Progenitor cell of endocrine pancreas (in vitro differentiated cells): ENCODE measurements around the gene TLR3. TPM values are rescaled to one million over a fixed set of nuclear protein-coding genes. Genes with fewer than 3 reads are reported as not detected.
A peak's percentile ranks its signal among the peaks of the same experiment; 100 is the strongest.

Experiments
- DNase-seq: peaks from one replicate; pipeline ENCODE4 v3.0.0; 2021; ENCODE audit warnings: low spot score; ENCODE audit not compliant: unreplicated experiment
- H3K27ac Mint-ChIP-seq: 2 replicates; pipeline ENCODE4 v1.8.0; 2021; ENCODE audit warnings: mild to moderate bottlenecking, moderate library complexity, mixed read lengths
- H3K27me3 Mint-ChIP-seq: 2 replicates; pipeline ENCODE4 v1.8.0; 2021; ENCODE audit warnings: mixed read lengths
- H3K36me3 Mint-ChIP-seq: 2 replicates; pipeline ENCODE4 v1.8.0; 2022; ENCODE audit warnings: mixed read lengths; ENCODE audit not compliant: insufficient read depth
- H3K4me1 Mint-ChIP-seq: 2 replicates; pipeline ENCODE4 v1.8.0; 2021; ENCODE audit warnings: low read depth, mixed read lengths
- H3K4me3 Mint-ChIP-seq: 2 replicates; pipeline ENCODE4 v1.8.0; 2021; ENCODE audit warnings: low read depth, mild to moderate bottlenecking, moderate library complexity, mixed read lengths
- H3K9me3 Mint-ChIP-seq: 2 replicates; pipeline ENCODE4 v1.8.0; 2021; ENCODE audit warnings: low read depth, mixed read lengths
- total RNA-seq: library from RNA; stranded (reverse); gene quantifications from 2 replicates; pipeline ENCODE4 v1.2.1, GENCODE V29; 2021
- TF ChIP-seq, protein P1 (sequence below): fragments of 200-600 bp; sonication (generic); IDR thresholded peaks from one replicate; pipeline ENCODE4 v1.5.0; 2021; ENCODE audit warnings: antibody characterized with exemption, mild to moderate bottlenecking; ENCODE audit not compliant: unreplicated experiment

The TLR3 gene
- total RNA-seq, 1 donor from 2014 or later = not detected

- Mint-ChIP-seq H3K27ac (no peak overlapping the region), H3K27me3 (no peaks in the 10 kb centered on the region), H3K4me3 (no peak overlapping the region), H3K4me1 (no peaks in the 10 kb centered on the region), H3K36me3 (peaks cover 2% of the 10 kb centered on the region), H3K9me3 (peaks cover 17% of the 10 kb centered on the region)
- TF ChIP-seq, protein P1, sequence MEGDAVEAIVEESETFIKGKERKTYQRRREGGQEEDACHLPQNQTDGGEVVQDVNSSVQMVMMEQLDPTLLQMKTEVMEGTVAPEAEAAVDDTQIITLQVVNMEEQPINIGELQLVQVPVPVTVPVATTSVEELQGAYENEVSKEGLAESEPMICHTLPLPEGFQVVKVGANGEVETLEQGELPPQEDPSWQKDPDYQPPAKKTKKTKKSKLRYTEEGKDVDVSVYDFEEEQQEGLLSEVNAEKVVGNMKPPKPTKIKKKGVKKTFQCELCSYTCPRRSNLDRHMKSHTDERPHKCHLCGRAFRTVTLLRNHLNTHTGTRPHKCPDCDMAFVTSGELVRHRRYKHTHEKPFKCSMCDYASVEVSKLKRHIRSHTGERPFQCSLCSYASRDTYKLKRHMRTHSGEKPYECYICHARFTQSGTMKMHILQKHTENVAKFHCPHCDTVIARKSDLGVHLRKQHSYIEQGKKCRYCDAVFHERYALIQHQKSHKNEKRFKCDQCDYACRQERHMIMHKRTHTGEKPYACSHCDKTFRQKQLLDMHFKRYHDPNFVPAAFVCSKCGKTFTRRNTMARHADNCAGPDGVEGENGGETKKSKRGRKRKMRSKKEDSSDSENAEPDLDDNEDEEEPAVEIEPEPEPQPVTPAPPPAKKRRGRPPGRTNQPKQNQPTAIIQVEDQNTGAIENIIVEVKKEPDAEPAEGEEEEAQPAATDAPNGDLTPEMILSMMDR = no peak
- DNase-seq = no peak
Observed at GRCh38 chr4:186058253-186058979, 10.5 kb upstream of the TLR3 start.

DNA sequence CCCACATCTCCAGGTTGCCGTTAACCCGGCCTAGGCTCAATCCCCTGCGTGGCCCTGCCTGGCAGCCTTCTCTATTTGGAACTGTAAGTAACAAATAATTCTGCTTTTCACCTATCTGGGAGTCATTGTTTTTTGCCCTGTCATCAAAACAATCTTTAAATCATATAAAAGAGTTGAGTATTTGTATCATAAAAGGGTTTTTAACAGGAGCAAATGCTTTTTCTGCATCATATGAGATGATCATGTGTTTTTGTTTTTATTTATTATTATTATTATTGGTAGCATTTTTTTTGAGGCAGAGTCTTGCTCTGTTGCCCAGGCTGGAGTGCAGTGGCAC, 10.0 kb upstream of the TLR3 start:
- DNase-seq = no peak
- TF ChIP-seq, protein P1 = no peak
- Mint-ChIP-seq H3K9me3 (peaks cover 17% of the 10 kb centered on the region), H3K36me3 (peaks cover 2% of the 10 kb centered on the region), H3K4me3 (no peak overlapping the region), H3K27ac (no peak overlapping the region), H3K27me3 (no peaks in the 10 kb centered on the region), H3K4me1 (no peaks in the 10 kb centered on the region)

DNA sequence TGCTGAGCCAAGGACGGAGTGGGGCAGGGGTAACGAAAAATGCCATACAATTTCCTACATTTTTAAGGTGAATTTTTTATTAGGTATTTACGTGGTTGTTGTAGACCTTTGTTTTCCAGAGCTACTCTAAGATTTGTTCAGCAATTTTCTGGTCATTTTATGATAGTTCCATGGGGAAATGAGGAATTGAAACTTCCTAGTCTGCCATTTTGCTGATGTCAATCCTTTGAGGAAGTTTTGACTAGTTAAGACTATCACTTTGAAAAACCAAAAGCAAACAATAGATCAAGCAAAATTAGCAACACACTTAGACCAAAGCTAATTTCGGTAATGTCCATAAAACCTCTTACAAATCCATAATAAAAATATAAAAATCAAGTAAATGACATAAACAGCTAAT, 7.0 kb upstream of the TLR3 start:
- DNase-seq = no peak
- H3K4me1 Mint-ChIP-seq = no peaks in the 10 kb centered on the region
- H3K4me3 Mint-ChIP-seq = no peak overlapping the region
- TF ChIP-seq, protein P1 = no peak
- no peaks in the 10 kb centered on the region for H3K27me3 Mint-ChIP-seq
- peaks cover 17% of the 10 kb centered on the region for H3K9me3 Mint-ChIP-seq
- no peak overlapping the region for H3K27ac Mint-ChIP-seq
- peaks cover 2% of the 10 kb centered on the region for H3K36me3 Mint-ChIP-seq

DNA sequence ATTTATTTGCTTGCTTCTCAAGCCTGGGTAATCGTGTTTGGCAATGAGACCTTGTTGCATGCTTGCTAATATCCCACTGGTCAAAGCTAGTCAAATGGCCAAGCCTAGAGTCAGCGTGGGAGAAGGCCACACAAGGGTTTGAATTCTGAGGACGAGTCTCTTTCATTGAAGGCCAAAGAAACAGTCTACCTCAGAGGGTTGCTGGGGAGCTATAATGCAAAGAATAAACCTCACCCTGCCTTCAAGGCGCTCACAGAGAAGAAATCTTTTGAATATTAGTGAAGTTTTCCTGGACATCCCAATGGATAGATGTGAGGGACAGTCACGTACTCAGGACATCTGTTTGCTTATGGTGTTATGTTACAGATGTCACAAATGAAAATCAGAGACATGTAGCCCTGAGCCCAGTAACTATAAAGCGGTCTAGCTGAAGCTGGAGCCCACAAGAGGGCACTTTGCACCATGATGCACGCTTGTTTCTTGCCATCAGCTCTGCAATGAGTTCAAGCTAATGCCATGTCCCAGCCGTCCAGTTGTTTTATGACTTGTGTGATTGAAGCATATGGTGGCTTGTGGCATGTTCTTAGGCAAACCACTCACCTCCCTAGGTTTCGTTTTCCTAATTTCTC, 1.1 kb upstream of the TLR3 start:
- Mint-ChIP-seq H3K4me3 (no peak overlapping the region), H3K4me1 (peaks cover 2% of the 10 kb centered on the region), H3K9me3 (no peaks in the 10 kb centered on the region), H3K27ac (no peak overlapping the region), H3K36me3 (no peaks in the 10 kb centered on the region), H3K27me3 (peaks cover 9% of the 10 kb centered on the region)
- no peak for DNase-seq
- TF ChIP-seq, protein P1 = peak; percentile 49

DNA sequence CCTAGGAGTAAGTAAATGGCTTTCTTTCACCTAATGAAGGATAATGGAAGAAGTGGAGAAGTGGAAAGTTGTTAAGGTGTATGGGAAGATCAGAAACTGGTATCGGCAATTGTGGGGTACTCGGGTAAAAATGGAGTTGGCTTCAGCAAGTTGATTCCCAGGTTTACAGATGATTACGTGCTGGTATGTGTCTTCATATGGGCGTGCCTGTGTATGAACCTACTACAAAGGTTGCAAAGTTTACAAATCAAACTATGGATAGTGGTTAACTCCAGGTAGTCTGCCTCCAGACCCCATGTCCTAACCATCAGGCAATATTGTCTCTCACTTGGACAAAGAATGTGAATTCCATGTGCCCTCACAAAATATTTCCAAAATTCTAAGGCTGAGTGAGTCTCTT, 773 bp downstream of the TLR3 start:
- Mint-ChIP-seq H3K9me3 (no peaks in the 10 kb centered on the region), H3K4me1 (peaks cover 2% of the 10 kb centered on the region), H3K27ac (no peak overlapping the region), H3K36me3 (no peaks in the 10 kb centered on the region), H3K4me3 (no peak overlapping the region), H3K27me3 (peaks cover 9% of the 10 kb centered on the region)
- TF ChIP-seq, protein P1 = no peak
- no peak for DNase-seq
